Colonic mucosa (tissue), 4 donors: ENCODE results near the gene MZT2A. TPM values are rescaled to one million over a fixed set of nuclear protein-coding genes. Genes with fewer than 3 reads are reported as not detected.
"Not testable (repeated sequence)": the region's sequence is repeated elsewhere in the genome, so short reads cannot be mapped to it uniquely, and the experiment has no call there.

Experiments
- DNase-seq: peaks from one replicate; pipeline ENCODE4 v3.0.0-alpha.2; 2020
- H3K27ac ChIP-seq: fragments of 200-600 bp; one replicate; pipeline ENCODE4 v1.8.0; 2021
- H3K27me3 ChIP-seq: fragments of 200-600 bp; one replicate; pipeline ENCODE4 v1.8.0; 2021
- H3K36me3 ChIP-seq: fragments of 200-600 bp; one replicate; pipeline ENCODE4 v1.8.0; 2021
- H3K4me1 ChIP-seq: fragments of 200-600 bp; one replicate; pipeline ENCODE4 v1.8.0; 2021; ENCODE audit warnings: mild to moderate bottlenecking
- H3K4me3 ChIP-seq: fragments of 200-600 bp; one replicate; pipeline ENCODE4 v1.8.0; 2021
- H3K9ac ChIP-seq, 2 donors: one replicate each; pipeline ENCODE4 v1.7.0; 2013; ENCODE audit warnings: control low read depth in 2 of 2, low read depth in 2 of 2, low read length in 2 of 2
- H3K9me3 ChIP-seq: fragments of 200-600 bp; one replicate; pipeline ENCODE4 v1.8.0; 2021
- CTCF ChIP-seq: fragments of 200-600 bp; IDR thresholded peaks from one replicate; pipeline ENCODE4 v1.8.0; 2022; ENCODE audit warnings: antibody characterized with exemption, mild to moderate bottlenecking
- intact Hi-C: fragments of 100-400 bp; cut with DNase I; formaldehyde crosslinking; loops from one replicate; pipeline ENCODE4 v1.14.1; 2022
- total RNA-seq, 2 donors: library from RNA; stranded (reverse); fragmentation: NEBNext Ultra II Directional in 1 of 2; extraction: Animal tissue kit (Norgen Biotek cat#: 25700) in 1 of 2; gene quantifications; one replicate each; pipeline ENCODE4 v1.2.1, GENCODE V29; 2021
- donor health status: healthy.
- donor health status: DM: no; HTN: no; CAD: no.
- donor health status: DM: no; HTN: no; CAD: no.

The MZT2A gene
- total RNA-seq, 2 donors from 2014 or later = 120 to 125 TPM

GRCh38 chr2:131519466-131519865, 27.3 kb upstream of the MZT2A start:
- Histone ChIP-seq H3K9ac (no peak overlapping the region), H3K4me1 (no peaks in the 10 kb centered on the region), H3K36me3 (no peaks in the 10 kb centered on the region), H3K27ac (no peak overlapping the region), H3K4me3 (no peak overlapping the region), H3K27me3 (no peaks in the 10 kb centered on the region), H3K9me3 (no peaks in the 10 kb centered on the region)
- intact Hi-C loops = no loop called here
- DNase-seq = no peak
- no peak for TF ChIP-seq CTCF

- H3K4me3 ChIP-seq, H3K27ac ChIP-seq, H3K36me3 ChIP-seq, H3K4me1 ChIP-seq, H3K27me3 ChIP-seq, DNase-seq, intact Hi-C loops, H3K9ac ChIP-seq, H3K9me3 ChIP-seq: not testable (repeated sequence)
These were observed 26.3 kb upstream of the MZT2A start for GRCh38 chr2:131518531-131518930.

GRCh38 chr2:131517856-131518255, 25.7 kb upstream of the MZT2A start:
- intact Hi-C loops, H3K4me1 ChIP-seq, H3K9ac ChIP-seq, H3K9me3 ChIP-seq, H3K4me3 ChIP-seq, DNase-seq, H3K27me3 ChIP-seq, H3K36me3 ChIP-seq, H3K27ac ChIP-seq: not testable (repeated sequence)

GRCh38 chr2:131517106-131517831, 25.1 kb upstream of the MZT2A start:
- Histone ChIP-seq H3K4me1 (no peaks in the 10 kb centered on the region), H3K27me3 (no peaks in the 10 kb centered on the region), H3K36me3 (no peaks in the 10 kb centered on the region), H3K9me3 (no peaks in the 10 kb centered on the region), H3K9ac (no peak overlapping the region), H3K27ac (no peak overlapping the region), H3K4me3 (no peak overlapping the region)
- intact Hi-C loops = no loop called here
- TF ChIP-seq CTCF = no peak
- DNase-seq = no peak

- intact Hi-C loops, DNase-seq, H3K27ac ChIP-seq, H3K9ac ChIP-seq, H3K4me1 ChIP-seq, H3K9me3 ChIP-seq, H3K36me3 ChIP-seq, H3K27me3 ChIP-seq, H3K4me3 ChIP-seq: not testable (repeated sequence)
These were observed 24.4 kb upstream of the MZT2A start for GRCh38 chr2:131516621-131517020.

- Histone ChIP-seq H3K27me3 (no peaks in the 10 kb centered on the region), H3K9ac (no peak overlapping the region), H3K4me3 (no peak overlapping the region), H3K27ac (no peak overlapping the region), H3K36me3 (no peaks in the 10 kb centered on the region), H3K4me1 (no peaks in the 10 kb centered on the region), H3K9me3 (no peaks in the 10 kb centered on the region)
- no peak for DNase-seq
- TF ChIP-seq CTCF = no peak
- intact Hi-C loops = no loop called here
These were observed 23.8 kb upstream of the MZT2A start for GRCh38 chr2:131516011-131516410.

GRCh38 chr2:131515235-131515634, 23.0 kb upstream of the MZT2A start:
- H3K9ac ChIP-seq, intact Hi-C loops, H3K27ac ChIP-seq, H3K4me3 ChIP-seq, H3K4me1 ChIP-seq, DNase-seq, H3K27me3 ChIP-seq, H3K36me3 ChIP-seq, H3K9me3 ChIP-seq: not testable (repeated sequence)

- H3K36me3 ChIP-seq, H3K27ac ChIP-seq, H3K9ac ChIP-seq, intact Hi-C loops, H3K4me1 ChIP-seq, H3K27me3 ChIP-seq, DNase-seq, H3K9me3 ChIP-seq, H3K4me3 ChIP-seq: not testable (repeated sequence)
These were observed 22.4 kb upstream of the MZT2A start for GRCh38 chr2:131514408-131515166.

GRCh38 chr2:131511969-131512870, 20.0 kb upstream of the MZT2A start:
- H3K4me3 ChIP-seq, H3K4me1 ChIP-seq, H3K9ac ChIP-seq, H3K27ac ChIP-seq, H3K36me3 ChIP-seq, DNase-seq, H3K27me3 ChIP-seq, intact Hi-C loops, H3K9me3 ChIP-seq: not testable (repeated sequence)
